ENCODE measurements around the gene ATP11A.

Gene ATP11A

DNA sequence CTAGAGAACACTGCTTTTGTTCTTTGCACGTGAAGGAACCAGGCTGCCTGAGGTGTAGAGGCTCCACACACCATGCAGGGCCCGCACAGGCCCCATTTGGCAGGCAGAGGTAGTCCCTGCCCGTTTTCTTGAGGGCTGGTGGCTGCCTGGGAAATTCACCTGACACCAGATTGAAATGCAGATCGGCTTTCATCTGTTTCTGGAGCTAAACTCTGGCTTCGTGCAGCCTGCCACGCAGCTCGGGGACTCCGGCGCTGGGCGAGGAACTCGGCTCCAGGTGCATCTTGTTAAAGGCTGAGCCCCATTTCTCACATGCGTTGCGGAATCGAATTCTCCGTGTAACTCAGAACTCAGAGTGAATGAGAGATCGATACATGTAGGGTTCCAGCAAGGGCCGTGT lies 37.7 kb downstream of the ATP11A start:
- TF ChIP-seq EZH2 (optimal IDR thresholded peaks at IDR 0.05; ENCODE audit: low read depth, low read length) (no peak), EZH2phosphoT487 (IDR thresholded peaks at IDR 0.05; ENCODE audit: low read length) (no peak)
- TF ChIP-seq, protein P1, sequence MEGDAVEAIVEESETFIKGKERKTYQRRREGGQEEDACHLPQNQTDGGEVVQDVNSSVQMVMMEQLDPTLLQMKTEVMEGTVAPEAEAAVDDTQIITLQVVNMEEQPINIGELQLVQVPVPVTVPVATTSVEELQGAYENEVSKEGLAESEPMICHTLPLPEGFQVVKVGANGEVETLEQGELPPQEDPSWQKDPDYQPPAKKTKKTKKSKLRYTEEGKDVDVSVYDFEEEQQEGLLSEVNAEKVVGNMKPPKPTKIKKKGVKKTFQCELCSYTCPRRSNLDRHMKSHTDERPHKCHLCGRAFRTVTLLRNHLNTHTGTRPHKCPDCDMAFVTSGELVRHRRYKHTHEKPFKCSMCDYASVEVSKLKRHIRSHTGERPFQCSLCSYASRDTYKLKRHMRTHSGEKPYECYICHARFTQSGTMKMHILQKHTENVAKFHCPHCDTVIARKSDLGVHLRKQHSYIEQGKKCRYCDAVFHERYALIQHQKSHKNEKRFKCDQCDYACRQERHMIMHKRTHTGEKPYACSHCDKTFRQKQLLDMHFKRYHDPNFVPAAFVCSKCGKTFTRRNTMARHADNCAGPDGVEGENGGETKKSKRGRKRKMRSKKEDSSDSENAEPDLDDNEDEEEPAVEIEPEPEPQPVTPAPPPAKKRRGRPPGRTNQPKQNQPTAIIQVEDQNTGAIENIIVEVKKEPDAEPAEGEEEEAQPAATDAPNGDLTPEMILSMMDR (IDR thresholded peaks at IDR 0.05; ENCODE audit: low read length), result no peak
- H3K79me2 ChIP-seq (ENCODE audit: low read length), result peaks cover 69% of the 10 kb centered on the region
- no peaks in the 10 kb centered on the region for H3F3A ChIP-seq (ENCODE audit: insufficient read depth, low read length)
- no peak overlapping the region for H3K9ac ChIP-seq (ENCODE audit: low read length)
- no peaks in the 10 kb centered on the region for H3K27me3 ChIP-seq (replicated peaks; ENCODE audit: insufficient read depth, low read length)
- H3K4me1 ChIP-seq (ENCODE audit: low read length), result no peaks in the 10 kb centered on the region
- no peaks in the 10 kb centered on the region for H4K20me1 ChIP-seq (ENCODE audit: insufficient read depth, low read length)
- H3K9me3 ChIP-seq (replicated peaks; ENCODE audit: insufficient read depth, low read length), result no peaks in the 10 kb centered on the region
- H2AFZ ChIP-seq (ENCODE audit: low read length), result no peak overlapping the region
- no peak for DNase-seq
- no peak overlapping the region for H3K4me3 ChIP-seq (ENCODE audit: low read length)
- no peak overlapping the region for H3K27ac ChIP-seq (ENCODE audit: low read length)
- H3K4me2 ChIP-seq (ENCODE audit: low read depth, low read length), result no peak overlapping the region
- no peaks in the 10 kb centered on the region for H3K9me2 ChIP-seq (replicated peaks; ENCODE audit: insufficient read depth, low read length)
- H3K36me3 ChIP-seq (replicated peaks; ENCODE audit: insufficient read depth, low read length), result no peaks in the 10 kb centered on the region

DNA sequence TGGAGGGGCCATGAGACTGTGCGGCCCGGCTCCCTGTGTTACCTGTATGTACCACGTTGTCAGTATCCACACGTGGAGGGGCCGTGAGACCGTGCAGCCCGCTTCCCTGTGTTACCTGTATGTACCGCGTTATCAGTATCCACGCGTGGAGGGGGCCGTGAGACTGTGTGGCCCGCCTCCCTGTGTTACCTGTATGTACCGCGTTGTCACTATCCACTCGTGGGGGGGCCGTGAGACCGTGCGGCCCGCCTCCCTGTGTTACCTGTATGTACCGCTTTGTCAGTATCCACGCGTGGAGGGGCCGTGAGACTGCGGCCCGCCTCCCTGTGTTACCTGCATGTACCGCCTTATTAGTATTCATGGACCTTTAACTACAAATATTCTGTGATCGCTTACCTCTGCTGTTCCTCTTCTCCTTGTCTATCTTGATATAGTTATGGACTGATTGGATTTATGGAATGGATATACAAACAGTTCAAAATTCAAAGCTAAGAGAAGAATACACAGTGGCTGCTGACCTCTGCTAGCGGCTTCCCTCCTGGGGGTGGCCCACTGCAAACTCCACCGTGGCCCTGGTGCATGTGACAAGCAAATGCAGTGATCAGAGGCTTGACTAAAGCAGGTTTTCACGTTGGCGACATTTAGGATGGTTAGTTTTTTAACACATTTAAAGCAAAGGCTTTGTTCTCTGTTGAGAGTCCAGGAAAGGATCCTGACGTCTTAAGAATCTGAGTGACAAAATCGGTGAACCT lies 38.7 kb downstream of the ATP11A start:
- Histone ChIP-seq H3K4me1 (ENCODE audit: low read length) (no peaks in the 10 kb centered on the region), H3K27ac (ENCODE audit: low read length) (no peak overlapping the region)
- TF ChIP-seq, protein P1 (IDR thresholded peaks at IDR 0.05; ENCODE audit: low read length), result no peak
- no peak for TF ChIP-seq EZH2phosphoT487 (IDR thresholded peaks at IDR 0.05; ENCODE audit: low read length)
- no peak for TF ChIP-seq EZH2 (optimal IDR thresholded peaks at IDR 0.05; ENCODE audit: low read depth, low read length)

DNA sequence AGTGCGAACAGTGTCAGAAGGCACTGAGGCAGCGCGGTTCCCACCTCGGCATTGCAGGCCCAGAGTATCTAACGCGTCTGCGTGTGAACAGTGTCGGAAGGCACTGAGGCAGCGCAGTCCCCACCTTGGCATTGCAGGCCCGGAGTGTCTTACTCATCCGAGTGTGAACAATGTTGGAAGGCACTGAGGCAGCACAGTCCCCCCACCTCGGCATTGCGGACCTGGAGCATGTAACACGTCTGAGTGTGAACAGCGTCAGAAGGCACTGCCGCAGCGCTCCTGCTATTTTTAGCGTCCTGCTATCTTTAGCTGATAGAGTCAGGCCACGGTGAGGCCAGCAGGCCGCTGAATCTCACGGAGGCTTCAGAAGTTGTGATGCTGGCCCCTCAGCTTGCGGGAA lies 39.6 kb downstream of the ATP11A start:
- H3K4me2 ChIP-seq (ENCODE audit: low read depth, low read length), result no peak overlapping the region
- no peaks in the 10 kb centered on the region for H3K9me3 ChIP-seq (replicated peaks; ENCODE audit: insufficient read depth, low read length)
- no peak for DNase-seq
- no peaks in the 10 kb centered on the region for H3K27me3 ChIP-seq (replicated peaks; ENCODE audit: insufficient read depth, low read length)
- no peak for TF ChIP-seq EZH2 (optimal IDR thresholded peaks at IDR 0.05; ENCODE audit: low read depth, low read length)
- TF ChIP-seq, protein P1 (IDR thresholded peaks at IDR 0.05; ENCODE audit: low read length), result no peak
- no peak for TF ChIP-seq EZH2phosphoT487 (IDR thresholded peaks at IDR 0.05; ENCODE audit: low read length)
- H3K9ac ChIP-seq (ENCODE audit: low read length), result no peak overlapping the region
- no peaks in the 10 kb centered on the region for H3K9me2 ChIP-seq (replicated peaks; ENCODE audit: insufficient read depth, low read length)
- H3F3A ChIP-seq (ENCODE audit: insufficient read depth, low read length), result no peaks in the 10 kb centered on the region
- H3K4me3 ChIP-seq (ENCODE audit: low read length), result no peak overlapping the region
- H2AFZ ChIP-seq (ENCODE audit: low read length), result no peak overlapping the region
- H3K27ac ChIP-seq (ENCODE audit: low read length), result no peak overlapping the region
- H3K4me1 ChIP-seq (ENCODE audit: low read length), result no peaks in the 10 kb centered on the region
- peaks cover 66% of the 10 kb centered on the region for H3K79me2 ChIP-seq (ENCODE audit: low read length)
- no peaks in the 10 kb centered on the region for H4K20me1 ChIP-seq (ENCODE audit: insufficient read depth, low read length)
- H3K36me3 ChIP-seq (replicated peaks; ENCODE audit: insufficient read depth, low read length), result no peaks in the 10 kb centered on the region

More for the DNA sequence above, 38.7 kb downstream of the ATP11A start:
- Histone ChIP-seq H3K4me2 (ENCODE audit: low read depth, low read length) (no peak overlapping the region), H3K9me2 (replicated peaks; ENCODE audit: insufficient read depth, low read length) (no peaks in the 10 kb centered on the region), H3K36me3 (replicated peaks; ENCODE audit: insufficient read depth, low read length) (no peaks in the 10 kb centered on the region), H3K4me3 (ENCODE audit: low read length) (no peak overlapping the region), H3F3A (ENCODE audit: insufficient read depth, low read length) (no peaks in the 10 kb centered on the region), H3K9ac (ENCODE audit: low read length) (no peak overlapping the region), H4K20me1 (ENCODE audit: insufficient read depth, low read length) (no peaks in the 10 kb centered on the region), H3K9me3 (replicated peaks; ENCODE audit: insufficient read depth, low read length) (no peaks in the 10 kb centered on the region), H3K79me2 (ENCODE audit: low read length) (peaks cover 69% of the 10 kb centered on the region), H2AFZ (ENCODE audit: low read length) (no peak overlapping the region), H3K27me3 (replicated peaks; ENCODE audit: insufficient read depth, low read length) (no peaks in the 10 kb centered on the region)
- no peak for DNase-seq
